ENCODE data around the gene ANO8.
"Not testable (repeated sequence)": the region's sequence is repeated elsewhere in the genome, so short reads cannot be mapped to it uniquely, and the experiment has no call there.

DNA sequence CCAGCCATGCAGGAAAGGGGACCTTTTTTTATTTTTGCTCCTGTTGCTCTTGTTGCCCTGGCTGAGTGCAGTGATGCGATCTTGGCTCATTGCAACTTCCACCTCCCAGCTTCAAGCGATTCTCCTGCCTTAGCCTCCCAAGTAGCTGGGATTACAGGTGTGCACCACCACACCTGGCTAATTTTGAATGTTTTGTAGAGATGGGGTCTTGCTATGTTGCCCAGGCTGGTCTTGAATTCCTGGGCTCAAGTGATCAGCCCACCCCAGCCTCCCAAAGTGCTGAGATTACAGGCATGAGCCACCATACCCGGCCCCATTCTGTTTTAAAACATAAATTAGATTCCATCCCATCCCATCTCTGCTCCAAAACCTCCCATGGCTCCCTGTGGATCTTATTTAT lies 59.8 kb downstream of the ANO8 start:
- TF ChIP-seq, protein P1, sequence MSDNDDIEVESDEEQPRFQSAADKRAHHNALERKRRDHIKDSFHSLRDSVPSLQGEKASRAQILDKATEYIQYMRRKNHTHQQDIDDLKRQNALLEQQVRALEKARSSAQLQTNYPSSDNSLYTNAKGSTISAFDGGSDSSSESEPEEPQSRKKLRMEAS (IDR thresholded peaks at IDR 0.05), result not testable (repeated sequence)
- not testable (repeated sequence) for TF ChIP-seq JUND (IDR thresholded peaks at IDR 0.05; ENCODE audit: low read length); KDM5A (IDR thresholded peaks at IDR 0.05; ENCODE audit: low read length); BACH1 (IDR thresholded peaks at IDR 0.05; ENCODE audit: low read length); TCF12 (IDR thresholded peaks at IDR 0.05; ENCODE audit: low read depth, low read length); TAF1 (IDR thresholded peaks at IDR 0.05; ENCODE audit: low read depth, low read length); KDM1A (IDR thresholded peaks at IDR 0.05; ENCODE audit: borderline replicate concordance, low read length); GABPA (IDR thresholded peaks at IDR 0.05; ENCODE audit: borderline replicate concordance, insufficient read depth, low read length); ASH2L (IDR thresholded peaks at IDR 0.05; ENCODE audit: low read length)
- TF ChIP-seq, protein P2, sequence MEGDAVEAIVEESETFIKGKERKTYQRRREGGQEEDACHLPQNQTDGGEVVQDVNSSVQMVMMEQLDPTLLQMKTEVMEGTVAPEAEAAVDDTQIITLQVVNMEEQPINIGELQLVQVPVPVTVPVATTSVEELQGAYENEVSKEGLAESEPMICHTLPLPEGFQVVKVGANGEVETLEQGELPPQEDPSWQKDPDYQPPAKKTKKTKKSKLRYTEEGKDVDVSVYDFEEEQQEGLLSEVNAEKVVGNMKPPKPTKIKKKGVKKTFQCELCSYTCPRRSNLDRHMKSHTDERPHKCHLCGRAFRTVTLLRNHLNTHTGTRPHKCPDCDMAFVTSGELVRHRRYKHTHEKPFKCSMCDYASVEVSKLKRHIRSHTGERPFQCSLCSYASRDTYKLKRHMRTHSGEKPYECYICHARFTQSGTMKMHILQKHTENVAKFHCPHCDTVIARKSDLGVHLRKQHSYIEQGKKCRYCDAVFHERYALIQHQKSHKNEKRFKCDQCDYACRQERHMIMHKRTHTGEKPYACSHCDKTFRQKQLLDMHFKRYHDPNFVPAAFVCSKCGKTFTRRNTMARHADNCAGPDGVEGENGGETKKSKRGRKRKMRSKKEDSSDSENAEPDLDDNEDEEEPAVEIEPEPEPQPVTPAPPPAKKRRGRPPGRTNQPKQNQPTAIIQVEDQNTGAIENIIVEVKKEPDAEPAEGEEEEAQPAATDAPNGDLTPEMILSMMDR (IDR thresholded peaks at IDR 0.05; ENCODE audit: control extremely low read depth in 1 of 3, insufficient read depth in 1 of 3, low read depth in 1 of 3, low read length in 3 of 3), result not testable (repeated sequence)

All from H1 (cell line).